Measurements from ENCODE around the gene EDC3.
A peak's percentile ranks its signal among the peaks of the same experiment; 100 is the strongest.
"Not testable (repeated sequence)": the region's sequence is repeated elsewhere in the genome, so short reads cannot be mapped to it uniquely, and the experiment has no call there.

The EDC3 gene, protein sequence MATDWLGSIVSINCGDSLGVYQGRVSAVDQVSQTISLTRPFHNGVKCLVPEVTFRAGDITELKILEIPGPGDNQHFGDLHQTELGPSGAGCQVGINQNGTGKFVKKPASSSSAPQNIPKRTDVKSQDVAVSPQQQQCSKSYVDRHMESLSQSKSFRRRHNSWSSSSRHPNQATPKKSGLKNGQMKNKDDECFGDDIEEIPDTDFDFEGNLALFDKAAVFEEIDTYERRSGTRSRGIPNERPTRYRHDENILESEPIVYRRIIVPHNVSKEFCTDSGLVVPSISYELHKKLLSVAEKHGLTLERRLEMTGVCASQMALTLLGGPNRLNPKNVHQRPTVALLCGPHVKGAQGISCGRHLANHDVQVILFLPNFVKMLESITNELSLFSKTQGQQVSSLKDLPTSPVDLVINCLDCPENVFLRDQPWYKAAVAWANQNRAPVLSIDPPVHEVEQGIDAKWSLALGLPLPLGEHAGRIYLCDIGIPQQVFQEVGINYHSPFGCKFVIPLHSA

DNA sequence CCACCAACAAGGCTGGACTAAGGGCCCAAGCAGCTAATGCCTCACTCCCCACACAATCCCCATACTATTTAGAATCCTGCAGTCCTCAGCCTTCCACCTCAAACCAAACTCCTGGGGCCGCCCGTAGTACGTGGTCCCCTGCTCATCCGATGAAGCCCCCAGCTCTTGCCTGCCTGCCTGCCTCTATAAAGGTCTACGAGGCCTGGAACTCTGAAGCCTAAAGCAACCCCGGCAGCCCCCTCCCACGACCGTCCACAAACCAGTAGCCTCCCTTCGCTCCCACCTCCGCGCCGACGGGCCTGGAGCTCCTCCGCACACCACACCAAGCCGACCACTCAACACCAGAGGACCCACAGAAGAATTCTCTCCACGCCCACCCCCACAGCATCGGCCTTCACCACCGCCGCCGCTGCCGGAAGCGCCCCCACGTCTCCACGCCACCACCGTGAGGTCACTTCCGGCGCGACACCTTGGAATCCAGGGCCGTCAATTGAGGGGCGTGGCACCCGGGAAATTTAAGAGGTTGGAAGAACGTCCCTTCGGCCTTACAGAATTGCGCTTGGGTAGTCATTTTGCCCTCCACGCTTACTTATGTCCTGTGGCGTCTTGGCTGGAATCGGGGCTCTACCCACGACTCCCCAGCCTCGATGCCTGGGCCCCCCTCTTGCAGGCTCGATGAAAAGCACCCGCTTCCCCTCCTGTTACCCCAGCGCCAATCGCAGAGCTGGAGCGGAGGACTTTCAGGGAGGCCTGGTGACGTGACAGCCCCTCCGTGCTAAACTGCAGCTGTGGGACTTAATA, at the start of gene EDC3:
Gene EDC3 (minus strand): TSS at position 428 of the 801 bp plus-strand sequence. CDS start 20,900 bp downstream, outside the sequence.
- DNase-seq: peak in 55 of 56 donors; percentile 48 to 95 (median 76)

DNA sequence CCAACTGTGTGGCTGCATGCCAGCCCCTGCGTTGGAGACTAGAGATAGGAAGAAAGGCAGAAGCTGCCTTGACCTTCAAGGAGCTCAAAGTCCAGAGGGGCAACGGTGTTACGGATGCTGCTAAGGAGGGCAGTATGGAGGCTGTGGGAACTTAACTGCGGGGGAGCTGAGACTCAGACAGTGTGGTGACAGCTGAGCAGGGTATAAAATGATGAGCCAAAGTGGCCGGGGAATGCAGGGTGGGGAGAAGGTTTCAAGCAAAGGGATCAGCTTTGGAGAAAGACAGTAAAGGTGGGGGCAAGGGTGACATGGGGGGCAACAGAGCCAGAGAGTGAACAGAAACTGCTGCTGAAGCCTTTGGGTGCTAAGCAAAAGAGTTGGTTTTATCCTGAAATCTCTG, 46.6 kb upstream of the EDC3 start:
- no peak for DNase-seq

DNA sequence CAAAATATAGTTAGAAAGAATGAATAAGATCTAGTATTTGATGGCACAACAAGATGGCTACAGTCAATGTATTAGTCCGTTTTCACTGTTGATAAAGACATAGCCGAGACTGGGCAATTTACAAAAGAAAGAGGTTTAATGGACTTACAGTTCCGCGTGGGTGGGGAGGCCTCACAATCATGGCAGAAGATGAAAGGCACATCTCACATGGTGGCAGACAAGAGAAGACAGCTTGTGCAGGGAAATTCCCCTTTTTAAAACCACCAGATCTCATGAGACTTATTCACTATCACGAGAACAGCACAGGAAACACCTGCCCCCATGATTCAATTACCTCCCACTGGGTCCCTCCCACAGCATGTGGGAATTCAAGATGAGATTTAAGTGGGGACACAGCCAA, 42.4 kb upstream of the EDC3 start:
- DNase-seq: not testable (repeated sequence)

DNA sequence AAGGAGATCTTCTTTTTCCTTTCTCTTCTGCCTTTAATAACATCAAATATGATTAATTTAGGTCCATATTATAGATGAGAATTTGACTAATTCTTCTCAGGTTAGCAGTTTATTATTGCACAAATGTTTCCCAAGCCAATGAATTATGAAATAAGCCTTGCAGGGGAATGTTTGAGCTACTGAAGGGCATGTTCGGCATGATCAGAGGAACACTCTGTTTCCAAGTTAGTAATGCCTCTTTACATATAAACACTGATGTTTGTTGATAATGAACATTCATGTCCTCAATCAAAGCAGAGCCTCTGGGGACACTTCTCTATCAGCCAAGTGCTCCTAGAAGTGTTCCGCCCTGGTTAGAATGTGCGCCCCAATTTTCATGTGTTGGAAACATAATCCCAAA, 39.5 kb upstream of the EDC3 start:
- no peak for DNase-seq

DNA sequence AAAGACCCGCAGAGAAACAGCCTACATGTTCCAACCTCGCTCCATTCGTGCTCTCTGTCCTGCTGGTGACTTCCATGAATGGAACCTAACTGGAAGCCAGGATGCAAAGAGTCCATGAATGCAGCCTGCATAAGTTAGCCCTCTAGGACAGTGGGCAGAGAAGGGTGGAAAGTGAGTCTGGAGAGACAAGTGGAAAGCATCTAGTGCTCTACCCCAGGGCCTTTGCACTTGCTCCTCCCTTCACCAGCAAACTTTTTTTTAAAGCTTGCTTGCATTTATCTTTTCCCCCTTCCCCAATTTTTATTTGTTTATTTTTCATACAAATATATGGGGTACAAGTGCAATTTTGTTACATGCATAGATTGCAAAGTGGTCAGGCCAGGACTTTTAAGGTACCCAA, 37.4 kb upstream of the EDC3 start:
- DNase-seq: no peak

- no peak for DNase-seq
These were observed 37.0 kb upstream of the EDC3 start for GRCh38 chr15:74732846-74733245.

GRCh38 chr15:74730619-74731316, 34.9 kb upstream of the EDC3 start:
- DNase-seq: no peak

DNA sequence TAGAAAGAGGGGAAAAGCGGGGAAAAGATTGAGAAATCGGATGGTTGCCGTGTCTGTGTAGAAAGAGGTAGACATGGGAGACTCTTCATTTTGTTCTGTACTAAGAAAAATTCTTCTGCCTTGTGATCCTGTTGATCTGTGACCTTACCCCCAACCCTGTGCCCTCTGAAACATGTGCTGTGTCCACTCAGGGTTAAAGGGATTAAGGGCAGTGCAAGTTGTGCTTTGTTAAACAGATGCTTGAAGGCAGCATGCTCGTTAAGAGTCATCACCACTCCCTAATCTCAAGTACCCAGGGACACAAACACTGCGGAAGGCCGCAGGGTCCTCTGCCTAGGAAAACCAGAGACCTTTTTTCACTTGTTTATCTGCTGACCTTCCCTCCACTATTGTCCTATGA, 33.5 kb upstream of the EDC3 start:
- DNase-seq: not testable (repeated sequence)

GRCh38 chr15:74728699-74729098, 32.9 kb upstream of the EDC3 start:
- DNase-seq: not testable (repeated sequence)

GRCh38 chr15:74727727-74728126, 31.9 kb upstream of the EDC3 start:
- DNase-seq: no peak

GRCh38 chr15:74726774-74727164, 30.9 kb upstream of the EDC3 start:
- no peak for DNase-seq

DNA sequence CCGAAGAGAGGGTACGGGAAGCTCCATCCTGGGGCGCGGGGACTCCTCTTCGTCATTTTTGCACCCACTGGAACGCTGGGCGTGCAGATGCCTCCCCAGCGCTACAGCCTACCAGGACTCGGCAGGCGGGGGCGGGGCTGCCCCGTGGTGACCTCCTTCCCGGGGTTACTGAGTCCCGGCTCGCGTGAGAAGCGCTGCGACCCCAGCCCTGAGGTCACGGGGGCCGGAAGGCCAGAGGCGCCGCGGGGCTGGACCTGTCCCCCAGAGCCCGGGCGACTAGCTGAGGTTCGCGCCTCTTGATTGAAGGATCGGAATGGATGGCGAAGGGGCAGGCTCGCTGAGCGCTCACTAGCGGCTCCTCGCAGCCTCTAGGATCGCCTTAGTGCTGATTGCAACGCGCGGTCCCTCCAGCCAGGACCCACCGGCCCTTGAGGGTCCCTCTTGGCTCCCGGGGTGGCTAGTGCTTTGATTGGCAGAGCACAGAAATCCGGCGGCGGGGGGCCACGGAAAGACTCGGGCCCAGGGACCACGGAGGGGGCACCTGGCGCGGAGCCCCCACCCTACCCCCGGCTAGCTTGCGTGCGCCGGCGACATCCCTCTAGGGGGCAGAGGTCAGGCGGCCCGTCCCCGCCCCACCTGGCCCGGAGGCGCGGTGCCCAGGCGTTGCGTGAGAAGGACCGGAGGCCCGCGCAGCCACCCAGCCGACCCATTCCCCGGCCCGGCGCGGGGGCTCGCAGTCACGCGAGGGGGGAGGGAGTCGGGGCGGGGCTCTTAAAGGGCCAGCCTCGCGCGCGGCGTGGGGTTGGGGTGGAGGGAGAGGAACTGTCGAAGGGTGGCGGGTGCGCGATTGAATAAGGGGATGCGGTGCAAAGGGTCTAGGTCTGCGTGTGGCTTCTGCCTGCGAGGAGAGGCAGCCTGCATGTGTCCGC, 30.3 kb upstream of the EDC3 start:
- peak in 7 of 56 donors; percentile 5 to 62 (median 14) for DNase-seq

GRCh38 chr15:74725225-74725774, 29.5 kb upstream of the EDC3 start, which contains the start of gene CYP1A1:
CYP1A1 (minus strand) TSS chr15:74725528; CDS start chr15:74723097, 2,431 bp downstream.
- DNase-seq: peak in 6 of 56 donors; percentile 2 to 30 (median 17)

DNA sequence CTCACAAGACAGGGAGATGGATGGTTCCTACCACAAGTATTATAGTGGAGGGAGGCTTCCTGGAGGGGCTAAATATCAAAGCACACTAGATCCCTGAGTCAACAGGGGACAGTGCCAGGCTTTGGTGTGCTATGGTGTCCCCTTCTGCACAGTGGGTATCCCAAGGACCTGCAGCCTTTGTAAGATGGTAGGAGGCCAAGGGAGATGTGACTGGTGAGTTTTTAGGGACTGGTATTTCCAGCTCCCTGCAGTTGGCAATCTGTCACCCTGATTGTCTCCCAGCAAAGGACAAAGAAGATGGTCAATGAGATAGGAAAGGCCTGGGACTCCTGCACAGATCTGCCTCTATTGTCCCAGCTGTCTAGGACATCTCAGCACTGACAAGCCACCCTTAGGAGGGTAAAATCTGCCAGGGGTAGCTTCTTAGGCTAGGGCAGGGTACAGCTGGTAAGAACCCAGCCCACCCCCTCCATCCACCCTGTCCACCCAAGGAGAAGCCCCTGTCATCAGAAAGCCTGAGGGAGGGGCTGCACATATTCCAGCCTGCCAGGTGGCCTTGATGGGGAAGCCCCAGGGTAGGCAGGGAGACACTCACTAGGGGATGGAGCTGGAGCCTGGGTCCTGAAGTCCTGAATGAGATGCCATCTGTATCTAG, 28.9 kb upstream of the EDC3 start:
- DNase-seq: no peak

- peak in 8 of 56 donors; percentile 3 to 47 (median 16) for DNase-seq
These were observed 28.0 kb upstream of the EDC3 start for GRCh38 chr15:74723754-74724334.

DNA sequence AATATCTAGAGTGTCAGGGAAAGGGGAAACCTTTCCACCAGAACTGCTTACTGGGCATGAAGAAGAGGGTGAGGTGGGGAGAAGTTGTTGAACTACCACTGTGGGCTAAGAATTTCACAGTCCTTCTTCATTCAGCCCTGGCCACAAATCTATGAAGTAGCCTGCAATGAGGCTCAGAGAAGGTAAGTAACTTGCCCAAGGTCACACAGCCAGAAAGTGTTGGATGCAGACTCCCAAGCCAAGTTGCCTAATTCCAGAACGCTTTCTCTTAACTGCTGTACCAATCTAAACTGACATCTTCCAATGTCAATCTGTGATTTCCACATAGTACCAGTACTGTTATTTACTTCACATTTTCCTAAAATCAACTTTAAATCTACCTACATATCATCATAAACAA, 27.4 kb upstream of the EDC3 start:
- DNase-seq: no peak

DNA sequence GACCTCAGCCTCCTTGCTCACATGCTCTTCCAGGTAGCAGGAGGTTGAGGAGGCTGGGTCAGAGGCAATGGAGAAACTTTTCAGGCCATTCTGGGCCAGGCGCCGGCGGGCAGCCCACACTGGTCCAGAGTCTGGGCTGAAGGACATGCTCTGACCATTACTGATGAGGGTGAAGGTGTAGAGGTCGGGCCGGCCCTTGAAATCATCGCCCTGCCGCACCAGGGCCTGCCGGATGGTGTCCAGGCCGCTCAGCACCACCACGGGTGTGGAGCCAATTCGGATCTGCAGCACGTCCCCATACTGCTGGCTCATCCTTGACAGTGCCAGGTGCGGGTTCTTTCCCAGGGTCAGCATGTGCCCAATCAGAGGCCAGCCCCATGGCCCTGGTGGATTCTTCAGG, 26.8 kb upstream of the EDC3 start:
- no peak for DNase-seq

DNA sequence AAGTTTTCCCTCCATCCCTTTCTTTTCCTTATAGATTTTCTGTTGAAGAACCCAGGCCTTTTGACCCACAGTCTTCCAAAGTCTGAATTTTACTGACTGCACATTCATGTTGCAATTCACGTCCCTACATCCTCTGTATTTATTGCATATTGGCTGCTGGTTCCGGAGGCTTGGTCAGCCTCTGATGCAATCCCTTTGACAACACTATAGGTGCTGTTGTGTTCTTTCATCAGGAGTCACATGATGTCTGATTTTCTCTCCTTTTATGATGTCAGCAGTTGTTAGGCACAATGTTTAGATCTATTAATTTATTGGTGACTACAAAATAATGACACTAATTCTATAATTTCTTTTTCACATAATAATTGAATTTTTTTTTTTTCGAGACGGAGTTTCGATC, 20.8 kb upstream of the EDC3 start:
- no peak for DNase-seq

DNA sequence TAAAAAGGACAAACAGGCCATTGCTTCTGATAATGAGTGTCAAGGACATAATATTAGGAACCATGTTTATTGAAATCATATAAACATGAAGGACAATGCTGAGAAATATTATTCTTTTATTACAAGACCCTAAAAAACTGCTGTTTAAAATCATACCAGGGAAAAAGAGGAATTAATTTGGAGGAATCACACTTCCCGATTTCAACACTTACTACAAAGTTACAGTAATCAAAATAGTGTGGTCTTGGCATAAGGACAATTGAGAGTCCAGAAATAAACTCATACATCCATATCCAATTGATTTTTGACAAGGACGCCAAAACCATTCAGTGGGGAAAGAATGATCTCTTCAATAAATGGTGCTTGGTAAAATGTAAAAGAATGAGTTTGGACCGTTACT, 16.5 kb upstream of the EDC3 start:
- no peak for DNase-seq
